NCI-H510A treated with DMSO at 0.1 percent for 48 hours (cell line): ENCODE results near the gene WDR74.
"Not testable (repeated sequence)": the region's sequence is repeated elsewhere in the genome, so short reads cannot be mapped to it uniquely, and the experiment has no call there.

Experiments used
- DNase-seq: peaks from one replicate; lab custom pipeline; 2025; lab: John Stamatoyannopoulos, UW

The WDR74 gene

GRCh38 chr11:62840721-62841360 is 1.5 kb upstream of the WDR74 start:
- peak; percentile 57 for DNase-seq

DNA sequence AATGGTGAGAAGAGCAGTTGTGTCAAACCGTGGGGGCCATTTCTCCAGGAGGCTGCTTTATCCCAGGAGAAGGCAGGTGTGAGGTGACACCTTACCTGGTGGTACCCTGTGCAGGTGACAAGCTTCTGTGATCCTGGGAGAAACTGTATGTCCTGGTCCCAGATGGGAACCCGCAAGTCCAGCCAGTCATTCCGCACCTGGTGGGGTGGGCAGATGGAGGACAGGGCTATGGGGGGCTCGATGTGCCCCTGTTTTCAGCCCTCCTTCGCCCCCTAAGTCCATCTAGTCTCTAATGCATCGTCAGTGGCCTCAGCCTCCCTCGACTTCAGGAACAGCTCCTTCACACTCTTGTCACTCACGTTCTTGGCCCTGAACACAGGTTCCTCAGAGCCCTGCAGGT is 4.1 kb downstream of the WDR74 start:
- DNase-seq, result no peak

GRCh38 chr11:62832336-62833234 is 6.8 kb downstream of the WDR74 start, which contains the start of gene TEX54:
TSS of gene TEX54 (minus strand) at chr11:62832841.
- no peak for DNase-seq

DNA sequence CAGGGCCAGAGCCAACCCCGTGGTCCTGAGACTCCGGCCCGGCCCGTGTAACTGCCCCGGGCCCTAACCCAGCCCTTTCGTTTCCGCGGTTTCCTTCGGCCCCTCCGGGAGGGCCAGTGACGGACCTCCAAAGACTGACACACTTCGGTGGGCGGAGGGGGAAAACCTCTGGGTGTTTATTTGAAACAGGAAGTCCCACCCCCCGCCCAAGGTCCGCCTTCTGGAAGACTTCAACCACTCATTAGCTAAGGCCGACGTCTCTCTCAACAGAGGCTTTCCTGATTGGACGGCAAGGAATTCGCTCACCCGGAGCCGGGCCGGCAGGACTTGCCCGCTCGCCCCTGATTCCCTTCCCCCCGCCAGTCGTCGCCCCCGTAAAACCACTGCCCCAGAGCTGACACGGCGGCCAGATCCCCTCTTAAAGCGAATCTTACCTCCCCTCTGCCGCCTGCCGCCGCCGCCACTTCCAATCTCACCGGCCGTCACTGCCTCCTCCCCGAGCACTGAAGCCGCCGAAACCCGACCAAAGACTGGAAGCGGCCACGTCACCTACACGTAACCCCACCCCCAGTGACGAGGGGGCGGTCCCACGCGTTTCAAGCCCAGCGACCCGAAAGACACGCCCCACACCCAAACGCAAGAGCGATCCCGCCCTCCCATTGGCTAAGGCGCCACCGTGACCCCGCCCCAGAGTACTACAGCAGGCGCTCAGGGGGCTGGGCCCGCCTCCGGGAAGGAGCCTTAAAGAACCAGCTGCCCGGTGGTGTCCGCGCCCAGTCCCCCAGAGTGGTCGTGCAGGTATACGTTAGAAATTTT is 7.7 kb downstream of the WDR74 start, which contains the start of gene STX5:
Gene STX5, minus strand, starts transcription at position 532 of the 816 bp plus-strand sequence. CDS start 808 bp downstream, outside the sequence.
- DNase-seq, result peak; percentile 98

DNA sequence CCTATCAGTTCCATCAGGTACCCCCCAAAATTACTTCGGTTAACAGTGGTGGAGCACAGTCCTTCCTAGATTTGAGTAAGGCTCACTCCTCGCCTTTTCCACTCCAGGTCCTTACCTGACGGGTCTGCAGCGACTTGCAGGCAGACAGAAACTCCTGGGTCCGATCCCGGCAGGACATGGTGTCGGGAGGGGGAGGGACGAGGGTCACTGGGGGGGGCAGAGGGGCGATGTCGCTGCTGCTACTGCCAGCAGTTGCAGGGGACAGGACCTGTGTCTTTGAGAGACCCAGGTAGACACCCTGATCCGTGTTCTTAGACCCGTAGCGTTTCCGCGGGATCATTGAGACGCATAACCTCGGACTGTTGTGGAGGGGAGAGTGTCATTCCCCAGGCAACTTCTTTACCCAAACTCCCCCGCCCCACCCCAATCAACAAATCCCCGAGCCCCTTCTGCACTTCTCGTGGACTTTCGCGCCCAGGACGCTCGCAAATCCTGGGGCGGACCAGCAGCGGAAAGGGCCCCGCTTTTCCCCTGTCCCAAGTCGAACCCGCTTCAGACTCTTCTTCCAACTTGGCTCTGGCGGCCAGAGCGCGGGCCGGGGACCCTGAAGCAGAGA is 8.4 kb downstream of the WDR74 start:
- DNase-seq, result no peak

- not testable (repeated sequence) for DNase-seq
These were observed 11.3 kb downstream of the WDR74 start for GRCh38 chr11:62828130-62828529.

DNA sequence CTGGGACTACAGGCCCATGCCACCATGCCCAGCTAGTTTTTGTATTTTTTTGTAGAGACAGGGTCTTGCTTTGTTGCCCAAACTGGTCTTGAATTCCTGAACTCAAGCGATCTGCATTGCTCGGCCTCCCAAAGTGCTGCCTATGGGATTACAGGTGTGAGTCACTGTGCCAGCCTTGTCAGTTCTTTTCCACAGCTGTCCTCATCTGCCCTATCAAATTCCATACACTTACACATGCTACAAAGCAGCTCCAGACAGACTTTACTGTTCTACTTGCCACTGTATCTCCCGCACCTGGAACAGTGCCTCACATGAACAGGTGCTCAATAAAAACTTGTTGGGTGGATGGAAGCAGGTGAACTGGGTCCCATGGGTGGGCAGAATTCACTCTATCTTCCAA is 15.7 kb downstream of the WDR74 start:
- DNase-seq, result no peak

DNA sequence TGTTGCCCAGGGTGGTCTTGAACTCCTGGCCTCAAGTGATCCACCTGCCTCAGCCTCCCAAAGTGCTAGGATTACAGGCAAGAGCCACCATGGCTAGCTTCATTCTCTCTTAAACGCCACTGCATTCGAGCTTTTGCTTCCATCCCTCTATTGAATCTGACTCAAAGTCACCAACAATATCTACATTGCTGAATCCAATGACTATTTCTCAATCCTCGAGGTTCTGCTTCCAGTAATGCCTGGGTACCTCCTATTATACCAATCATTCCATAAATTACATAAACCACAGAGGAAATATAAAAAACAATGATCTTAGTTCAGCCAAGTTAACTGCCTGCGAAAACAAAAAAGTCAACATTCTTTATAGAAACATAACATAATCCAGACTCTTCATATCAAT is 22.3 kb downstream of the WDR74 start:
- DNase-seq, result no peak

DNA sequence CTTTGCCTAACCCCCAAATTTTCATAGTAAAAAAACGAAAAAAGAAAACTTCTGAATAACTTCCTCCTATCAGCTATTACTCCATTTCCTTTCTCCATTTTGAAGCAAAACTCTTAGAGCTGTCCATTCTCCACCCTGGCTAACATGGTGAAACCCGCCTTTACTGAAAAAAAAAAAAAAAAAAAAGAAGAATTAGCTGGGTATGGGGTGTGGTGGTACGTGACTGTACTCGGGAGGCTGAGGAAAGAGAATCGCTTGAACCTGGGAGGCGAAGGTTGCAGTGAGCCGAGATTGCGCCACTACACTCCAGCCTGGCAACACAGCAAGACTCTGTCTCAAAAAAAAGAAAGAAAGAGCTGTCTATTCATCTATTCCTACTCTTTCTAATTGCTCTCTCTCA is 22.8 kb downstream of the WDR74 start:
- no peak for DNase-seq

GRCh38 chr11:62811659-62812058 is 27.7 kb downstream of the WDR74 start:
- no peak for DNase-seq

GRCh38 chr11:62810748-62811147 is 28.6 kb downstream of the WDR74 start:
- no peak for DNase-seq

GRCh38 chr11:62806611-62807121 is 32.7 kb downstream of the WDR74 start:
- DNase-seq, result no peak

DNA sequence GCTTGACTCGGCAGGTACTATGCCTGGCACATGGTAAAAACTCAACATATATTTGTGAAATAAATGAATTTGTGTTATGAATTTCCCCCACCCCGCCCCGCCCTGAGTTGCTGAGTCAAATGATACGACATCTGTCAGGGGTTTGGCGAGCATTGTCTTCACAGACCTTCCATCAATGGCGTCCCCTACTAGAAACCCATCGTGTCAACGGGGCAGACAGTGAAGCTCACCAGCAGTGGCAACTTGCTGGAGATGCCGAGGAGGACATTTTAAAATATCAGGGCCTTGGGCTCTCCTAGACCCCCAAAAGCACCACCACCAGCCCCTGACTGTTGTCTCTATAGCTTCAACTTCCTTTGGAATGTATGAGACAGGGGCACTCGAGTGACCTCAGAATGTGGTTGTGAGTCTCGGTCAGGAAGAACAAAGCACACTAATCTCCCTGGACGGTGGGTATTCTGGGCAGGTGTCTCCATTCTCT is 33.4 kb downstream of the WDR74 start:
- DNase-seq, result no peak

DNA sequence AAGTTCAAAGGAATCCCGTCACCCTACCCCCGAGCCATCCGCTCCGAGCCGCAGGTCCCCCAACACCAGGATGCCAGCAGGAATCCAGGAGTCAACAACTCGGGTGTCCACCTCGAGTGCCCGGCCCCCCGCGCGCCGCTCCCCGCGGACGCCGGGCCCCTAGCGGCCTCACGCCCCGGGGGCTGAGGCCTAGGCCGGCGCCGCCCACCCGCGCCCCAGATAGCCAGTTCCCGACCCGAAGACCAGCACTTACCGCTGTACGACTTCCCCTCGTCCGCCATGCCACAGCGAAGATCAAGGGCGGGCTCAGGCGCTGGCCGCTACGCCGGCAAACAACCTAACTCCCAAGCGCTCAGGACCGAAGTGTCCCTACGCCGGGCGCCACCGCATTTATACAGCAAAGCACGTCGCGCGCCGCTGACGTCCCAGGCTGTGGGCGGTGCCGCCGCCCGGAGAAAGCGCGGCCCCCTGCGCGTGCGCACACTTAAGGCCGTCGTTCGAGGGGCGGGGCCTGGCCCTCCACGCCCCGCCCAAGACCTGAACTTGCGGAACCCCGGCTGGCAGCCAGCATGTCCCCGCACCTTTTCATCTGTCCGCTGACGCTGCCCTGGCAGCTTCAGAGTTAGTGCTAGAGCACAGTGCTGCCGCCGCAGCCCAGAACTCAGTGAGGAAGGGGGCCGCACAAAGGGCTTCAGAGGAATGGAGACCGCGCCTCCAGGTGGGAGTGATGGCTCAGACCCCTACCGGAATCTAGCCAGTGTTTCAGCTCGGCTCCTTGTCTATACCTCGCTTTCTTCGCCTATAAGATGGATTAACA is 34.1 kb downstream of the WDR74 start, which contains the start of gene NXF1:
Gene NXF1, minus strand, starts transcription at position 365 of the 817 bp plus-strand sequence. Its CDS starts 84 bp downstream, at position 281.
- peak; percentile 97 for DNase-seq

DNA sequence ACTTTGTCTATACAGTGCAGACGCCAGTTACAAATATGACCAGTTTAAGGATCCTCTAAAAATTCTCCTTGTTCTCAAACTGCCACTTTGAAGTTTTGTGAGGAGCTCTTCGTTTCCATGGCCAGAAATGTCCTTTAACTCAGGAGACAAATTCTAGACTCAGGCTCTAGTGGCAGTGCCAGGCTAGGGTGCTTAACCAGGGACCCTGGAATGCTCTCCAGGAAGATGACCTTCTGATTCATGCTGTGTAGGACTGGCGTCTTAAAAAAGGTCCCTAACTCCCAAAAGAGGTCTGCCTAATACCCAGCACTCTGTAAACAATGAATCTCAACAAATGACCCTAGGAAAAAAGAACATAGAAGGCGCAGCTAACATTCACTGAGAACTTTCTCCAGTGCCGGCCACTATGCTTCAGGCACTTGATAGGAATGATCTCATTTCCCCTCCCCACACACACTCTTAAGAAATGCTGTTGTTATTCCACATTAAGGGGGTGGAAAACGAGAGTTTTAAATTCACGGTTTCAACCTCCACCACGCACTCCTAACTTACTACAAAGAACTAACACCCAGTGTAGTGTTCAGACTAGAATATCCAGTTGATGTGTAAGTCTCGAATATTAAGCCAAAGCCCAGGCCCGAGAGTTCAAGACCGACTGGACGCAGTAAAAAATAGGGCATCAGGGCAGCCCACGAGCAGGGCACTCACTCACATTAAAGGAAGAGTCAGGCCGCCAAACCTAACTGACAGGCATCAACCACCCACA is 34.9 kb downstream of the WDR74 start:
- DNase-seq, result no peak

DNA sequence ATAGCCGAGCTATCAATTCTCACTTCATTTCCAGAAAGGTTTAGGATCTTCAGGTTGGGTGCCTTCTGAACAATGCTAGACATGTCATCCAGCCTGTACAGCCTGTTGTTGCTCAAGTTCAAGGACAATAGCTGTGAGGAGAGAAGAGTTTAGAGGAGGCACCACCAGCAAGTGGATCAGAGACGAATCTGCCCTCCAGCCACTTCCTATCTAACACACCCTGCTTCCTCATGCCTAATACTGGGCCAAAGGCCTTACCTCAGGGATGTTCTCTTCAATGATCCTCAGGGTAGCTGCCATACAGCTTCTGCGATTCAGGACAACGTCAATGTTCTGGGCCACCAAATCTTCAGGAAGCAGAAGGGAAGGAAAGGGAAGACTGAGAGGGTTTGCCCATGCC is 38.3 kb downstream of the WDR74 start:
- no peak for DNase-seq

- no peak for DNase-seq
These were observed 39.9 kb downstream of the WDR74 start for GRCh38 chr11:62799486-62799885.

GRCh38 chr11:62796281-62796680 is 43.1 kb downstream of the WDR74 start:
- DNase-seq, result no peak

GRCh38 chr11:62794201-62794775 is 45.1 kb downstream of the WDR74 start:
- DNase-seq, result no peak
